BLaER1 (cell line): Measurements from ENCODE around the gene ACAD11.

ENCODE experiments used
- H3K27ac ChIP-seq: shearing (Covaris generic); formaldehyde crosslinking; 2 replicates; pipeline ENCODE4 v1.8.1; 2022
- H3K27me3 ChIP-seq: shearing (Covaris generic); formaldehyde crosslinking; 2 replicates; pipeline ENCODE4 v1.8.1; 2022
- H3K36me3 ChIP-seq: shearing (Covaris generic); formaldehyde crosslinking; 2 replicates; pipeline ENCODE4 v1.8.1; 2022
- H3K4me1 ChIP-seq: shearing (Covaris generic); formaldehyde crosslinking; 2 replicates; pipeline ENCODE4 v1.8.1; 2022
- H3K4me2 ChIP-seq: shearing (Covaris generic); formaldehyde crosslinking; 2 replicates; pipeline ENCODE4 v1.8.1; 2022
- H3K4me3 ChIP-seq: shearing (Covaris generic); formaldehyde crosslinking; 2 replicates; pipeline ENCODE4 v1.8.1; 2022
- H3K9ac ChIP-seq: shearing (Covaris generic); formaldehyde crosslinking; 2 replicates; pipeline ENCODE4 v1.8.1; 2022
- H3K9me3 ChIP-seq: shearing (Covaris generic); formaldehyde crosslinking; 2 replicates; pipeline ENCODE4 v1.8.1; 2022
- H4K20me1 ChIP-seq: shearing (Covaris generic); formaldehyde crosslinking; 2 replicates; pipeline ENCODE4 v1.8.1; 2022
- Cebpa-rat ChIP-seq: shearing (Covaris generic); IDR thresholded peaks from 2 replicates; pipeline ENCODE4 v1.8.1; 2022

ACAD11 gene

DNA sequence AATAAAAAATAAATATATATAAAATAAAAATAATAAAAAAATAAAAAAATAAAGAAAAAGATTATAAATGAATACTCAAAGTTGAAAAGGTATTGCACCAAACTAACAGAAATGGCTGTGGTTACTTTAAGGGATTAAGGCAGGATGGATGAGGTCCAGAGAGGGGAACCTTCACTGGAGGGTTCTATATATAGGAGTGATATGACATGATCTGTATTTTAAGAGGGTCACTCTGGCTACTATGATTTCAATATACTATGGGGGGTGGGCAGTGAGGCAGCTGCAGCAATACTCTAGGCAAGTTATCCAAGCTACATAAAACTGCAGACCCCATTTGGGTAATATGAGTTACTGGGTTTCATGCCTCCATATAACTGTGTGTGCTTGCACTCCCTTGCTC, 24.6 kb downstream of the ACAD11 start:
- H3K27ac ChIP-seq, result no peak overlapping the region
- H3K9me3 ChIP-seq, result no peaks in the 10 kb centered on the region
- H3K4me2 ChIP-seq, result no peak overlapping the region
- peaks cover 9% of the 10 kb centered on the region for H3K36me3 ChIP-seq
- H3K9ac ChIP-seq, result no peak overlapping the region
- no peaks in the 10 kb centered on the region for H3K4me1 ChIP-seq
- H3K27me3 ChIP-seq, result no peaks in the 10 kb centered on the region
- TF ChIP-seq Cebpa-rat, result no peak
- H4K20me1 ChIP-seq, result no peaks in the 10 kb centered on the region
- no peak overlapping the region for H3K4me3 ChIP-seq

DNA sequence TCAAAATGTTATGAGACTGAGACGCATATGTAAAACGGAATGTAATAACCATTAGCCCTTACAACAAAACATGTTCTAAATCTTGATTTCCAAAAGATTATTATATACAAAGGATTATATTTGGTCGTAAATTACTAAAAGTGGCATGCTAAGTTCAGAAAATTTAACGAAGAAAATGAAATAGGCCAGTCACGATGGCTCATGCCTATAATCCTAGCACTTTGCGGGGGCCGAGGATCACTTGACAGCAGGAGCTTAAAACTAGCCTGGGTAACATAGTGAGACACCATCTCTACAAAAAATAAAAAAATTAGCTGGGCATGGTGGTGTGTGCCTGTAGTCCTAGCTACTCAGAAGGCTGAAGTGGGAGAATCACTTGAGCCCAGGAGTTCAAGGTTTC, 29.0 kb downstream of the ACAD11 start:
- Histone ChIP-seq H3K9ac (no peak overlapping the region), H3K4me2 (no peak overlapping the region), H3K4me1 (no peaks in the 10 kb centered on the region), H3K36me3 (peaks cover 25% of the 10 kb centered on the region), H4K20me1 (no peaks in the 10 kb centered on the region), H3K27ac (no peak overlapping the region), H3K27me3 (no peaks in the 10 kb centered on the region), H3K9me3 (no peaks in the 10 kb centered on the region), H3K4me3 (no peak overlapping the region)
- no peak for TF ChIP-seq Cebpa-rat

DNA sequence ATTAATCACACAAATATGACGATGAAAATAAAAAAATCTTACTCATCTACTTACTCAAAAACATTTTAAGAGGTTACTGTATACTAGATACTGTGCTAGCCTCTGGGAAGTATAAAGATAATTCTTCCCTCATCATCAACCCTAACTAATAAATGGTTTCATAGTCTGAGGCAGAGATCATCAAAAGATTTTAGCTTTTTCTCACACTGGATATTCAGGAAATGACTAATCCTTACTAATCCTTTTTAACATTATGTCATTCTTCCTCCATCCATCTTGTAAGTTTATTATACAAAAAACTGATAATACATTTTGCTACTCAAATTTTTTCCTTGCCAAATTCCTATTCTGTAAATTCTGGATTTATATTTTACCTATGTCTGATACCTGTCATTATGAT, 29.7 kb downstream of the ACAD11 start:
- Histone ChIP-seq H3K4me2 (no peak overlapping the region), H3K27ac (no peak overlapping the region)

DNA sequence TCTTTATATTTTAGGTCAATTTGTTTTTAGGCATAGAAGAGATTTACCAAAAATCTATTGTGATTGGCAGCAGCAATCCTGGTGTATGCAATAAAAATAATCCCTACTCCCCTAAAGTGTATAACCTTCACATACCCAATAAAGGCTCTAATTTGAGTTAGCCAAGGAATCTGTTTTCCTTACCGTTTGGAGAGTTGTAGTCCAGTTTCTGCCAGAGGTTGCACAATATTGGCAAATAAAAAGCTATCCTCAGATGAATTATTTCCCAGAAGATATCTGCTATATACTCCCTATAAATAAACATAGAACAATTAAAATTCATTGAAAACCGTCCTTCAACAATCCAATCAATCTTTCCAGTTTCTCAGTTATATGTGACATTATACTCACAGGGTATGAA, 31.5 kb downstream of the ACAD11 start:
- no peaks in the 10 kb centered on the region for H3K27me3 ChIP-seq
- H3K9me3 ChIP-seq, result no peaks in the 10 kb centered on the region
- H3K4me2 ChIP-seq, result no peak overlapping the region
- H4K20me1 ChIP-seq, result no peaks in the 10 kb centered on the region
- H3K36me3 ChIP-seq, result peaks cover 35% of the 10 kb centered on the region
- no peak overlapping the region for H3K9ac ChIP-seq
- H3K27ac ChIP-seq, result no peak overlapping the region
- H3K4me1 ChIP-seq, result no peaks in the 10 kb centered on the region
- no peak for TF ChIP-seq Cebpa-rat
- H3K4me3 ChIP-seq, result no peak overlapping the region

More for the DNA sequence above, 29.7 kb downstream of the ACAD11 start:
- H3K27me3 ChIP-seq, result no peaks in the 10 kb centered on the region
- TF ChIP-seq Cebpa-rat, result no peak
- no peak overlapping the region for H3K4me3 ChIP-seq
- no peaks in the 10 kb centered on the region for H3K9me3 ChIP-seq
- no peaks in the 10 kb centered on the region for H4K20me1 ChIP-seq
- H3K36me3 ChIP-seq, result peaks cover 25% of the 10 kb centered on the region
- no peak overlapping the region for H3K9ac ChIP-seq
- no peaks in the 10 kb centered on the region for H3K4me1 ChIP-seq

DNA sequence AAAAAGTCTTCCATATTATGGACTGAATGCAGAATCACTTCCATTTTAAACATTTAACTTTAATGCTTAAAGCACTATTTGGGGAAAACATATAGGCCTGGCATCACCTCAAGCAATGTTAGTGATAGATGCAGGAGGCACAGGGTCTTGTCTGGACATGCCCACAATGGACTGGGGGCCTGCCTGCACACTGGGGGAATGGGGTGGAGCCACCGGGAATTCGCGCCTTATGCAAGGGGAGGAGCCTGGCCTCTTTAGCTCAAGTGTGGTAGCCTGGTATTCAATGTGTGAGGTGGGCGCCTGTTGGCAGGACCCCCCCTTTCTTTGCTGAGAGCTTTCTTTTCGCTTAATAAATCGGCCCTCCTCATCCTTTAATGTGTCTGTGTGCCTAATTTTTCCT, 32.7 kb downstream of the ACAD11 start:
- Histone ChIP-seq H3K9me3 (no peaks in the 10 kb centered on the region), H3K36me3 (peaks cover 35% of the 10 kb centered on the region), H3K27me3 (no peaks in the 10 kb centered on the region), H4K20me1 (no peaks in the 10 kb centered on the region), H3K4me2 (no peak overlapping the region), H3K4me3 (no peak overlapping the region), H3K9ac (no peak overlapping the region), H3K4me1 (peaks cover 10% of the 10 kb centered on the region), H3K27ac (no peak overlapping the region)
- no peak for TF ChIP-seq Cebpa-rat

DNA sequence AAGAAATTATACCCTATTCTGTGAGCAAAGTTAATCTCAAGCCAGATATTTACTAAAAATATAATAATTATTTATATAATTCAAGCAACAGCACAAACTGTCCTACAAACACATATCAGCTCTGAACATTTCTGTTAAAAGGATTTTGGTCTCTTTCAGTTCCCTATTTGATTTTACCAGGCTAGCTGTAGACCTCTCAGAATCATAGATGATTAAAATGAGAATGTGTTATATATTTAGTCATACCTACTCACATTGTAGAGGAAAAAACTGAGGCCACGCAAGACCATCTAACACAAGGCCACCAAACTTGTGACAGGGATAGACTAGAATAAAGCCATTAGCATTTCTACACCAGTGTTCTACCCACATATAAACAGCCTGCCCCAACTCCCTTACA, 34.0 kb downstream of the ACAD11 start:
- no peak overlapping the region for H3K4me3 ChIP-seq
- H3K4me1 ChIP-seq, result peaks cover 14% of the 10 kb centered on the region
- H3K36me3 ChIP-seq, result peaks cover 35% of the 10 kb centered on the region
- no peak overlapping the region for H3K4me2 ChIP-seq
- no peaks in the 10 kb centered on the region for H4K20me1 ChIP-seq
- H3K27me3 ChIP-seq, result no peaks in the 10 kb centered on the region
- H3K9me3 ChIP-seq, result no peaks in the 10 kb centered on the region
- H3K9ac ChIP-seq, result no peak overlapping the region
- no peak overlapping the region for H3K27ac ChIP-seq
- no peak for TF ChIP-seq Cebpa-rat

DNA sequence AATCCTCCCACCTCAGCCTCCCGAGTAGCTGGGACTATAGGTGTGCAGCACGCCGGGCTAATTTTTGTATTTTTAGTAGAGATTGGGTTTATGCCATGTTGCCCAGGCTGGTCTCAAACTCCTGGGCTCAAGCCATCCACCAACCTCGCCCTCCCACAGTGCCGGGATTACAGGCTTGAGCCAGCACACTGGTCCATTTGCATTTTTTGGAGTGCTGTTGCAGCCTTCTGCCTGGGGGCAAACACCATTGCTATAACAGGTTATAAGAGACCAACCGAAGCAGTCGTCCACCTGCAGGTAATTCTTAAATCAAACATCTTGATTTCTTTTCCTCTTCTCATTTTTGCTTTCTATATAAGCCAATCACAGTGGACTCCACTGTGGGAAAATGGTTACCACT, 34.8 kb downstream of the ACAD11 start:
- Histone ChIP-seq H3K36me3 (peaks cover 35% of the 10 kb centered on the region), H3K9ac (no peak overlapping the region), H3K27me3 (no peaks in the 10 kb centered on the region), H3K9me3 (no peaks in the 10 kb centered on the region), H3K4me3 (no peak overlapping the region), H3K27ac (no peak overlapping the region), H3K4me2 (no peak overlapping the region), H4K20me1 (no peaks in the 10 kb centered on the region), H3K4me1 (peaks cover 14% of the 10 kb centered on the region)
- TF ChIP-seq Cebpa-rat, result no peak

DNA sequence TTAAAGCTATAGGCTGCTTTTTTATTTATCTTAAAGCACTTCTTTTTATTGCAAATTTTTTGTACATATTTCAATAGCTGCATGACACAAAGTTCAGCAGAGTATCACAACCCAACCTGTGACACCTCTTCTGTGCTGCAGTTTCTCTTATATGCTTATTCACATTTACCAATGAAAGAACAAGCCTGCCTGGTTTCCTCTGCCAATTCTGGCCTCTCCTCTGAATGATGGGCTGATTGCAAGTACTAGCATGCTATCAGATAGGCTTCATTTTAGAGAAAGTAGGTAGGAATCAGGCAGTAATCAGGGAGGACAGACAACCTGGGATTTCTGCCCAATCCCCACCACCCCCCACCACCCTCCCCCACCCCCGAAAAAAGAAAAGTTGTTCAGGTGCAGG, 36.0 kb downstream of the ACAD11 start:
- Histone ChIP-seq H3K4me3 (no peak overlapping the region), H4K20me1 (no peaks in the 10 kb centered on the region), H3K4me2 (no peak overlapping the region), H3K27me3 (no peaks in the 10 kb centered on the region), H3K27ac (no peak overlapping the region), H3K36me3 (peaks cover 35% of the 10 kb centered on the region), H3K9ac (no peak overlapping the region), H3K4me1 (peaks cover 14% of the 10 kb centered on the region), H3K9me3 (no peaks in the 10 kb centered on the region)
- no peak for TF ChIP-seq Cebpa-rat

DNA sequence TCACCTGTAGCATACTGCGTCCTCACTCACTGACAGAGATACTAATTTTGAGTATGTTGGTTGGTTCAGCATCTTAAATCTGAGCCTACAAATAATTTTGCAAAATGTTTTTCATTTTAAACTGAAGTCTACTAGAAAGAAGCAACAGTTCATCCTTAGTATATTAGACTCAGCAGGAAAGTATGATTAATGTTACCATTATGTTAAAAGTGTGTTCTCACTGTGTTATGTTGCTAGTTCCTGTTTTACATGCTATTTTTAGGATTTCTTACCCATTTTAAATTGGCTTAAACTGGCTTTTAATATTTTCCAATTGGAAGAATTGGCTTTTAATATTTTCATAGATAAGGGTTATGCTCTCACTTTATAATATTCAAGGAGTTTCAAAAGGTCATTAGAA, 36.8 kb downstream of the ACAD11 start:
- no peak overlapping the region for H3K9ac ChIP-seq
- peaks cover 14% of the 10 kb centered on the region for H3K4me1 ChIP-seq
- H3K27ac ChIP-seq, result no peak overlapping the region
- TF ChIP-seq Cebpa-rat, result no peak
- no peak overlapping the region for H3K4me3 ChIP-seq
- no peaks in the 10 kb centered on the region for H3K27me3 ChIP-seq
- no peaks in the 10 kb centered on the region for H3K9me3 ChIP-seq
- peaks cover 31% of the 10 kb centered on the region for H3K36me3 ChIP-seq
- H4K20me1 ChIP-seq, result no peaks in the 10 kb centered on the region
- no peak overlapping the region for H3K4me2 ChIP-seq

DNA sequence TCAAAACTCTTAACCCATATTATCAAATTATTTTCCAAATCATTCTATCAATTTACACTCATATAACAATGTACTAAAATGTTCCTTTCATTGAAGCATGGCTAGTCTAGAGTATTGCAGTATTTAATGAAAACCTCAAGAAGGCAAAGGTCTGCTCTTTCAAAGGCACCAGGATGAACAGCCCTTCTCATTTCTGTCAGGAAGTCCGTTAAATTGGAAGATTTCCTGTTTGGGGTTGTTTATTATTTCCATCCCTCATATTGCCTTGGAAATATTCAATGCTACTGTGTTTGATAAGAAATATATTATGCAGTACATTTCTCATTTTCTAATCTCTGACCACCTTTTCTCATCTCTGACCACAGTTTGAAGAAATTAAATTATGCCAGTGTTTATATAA, 37.5 kb downstream of the ACAD11 start:
- Histone ChIP-seq H3K9me3 (no peaks in the 10 kb centered on the region), H3K9ac (no peak overlapping the region), H3K4me2 (peak overlapping the region; percentile 34), H4K20me1 (no peaks in the 10 kb centered on the region), H3K4me3 (no peak overlapping the region), H3K27ac (no peak overlapping the region), H3K27me3 (no peaks in the 10 kb centered on the region), H3K4me1 (peaks cover 14% of the 10 kb centered on the region), H3K36me3 (peaks cover 28% of the 10 kb centered on the region)
- TF ChIP-seq Cebpa-rat, result no peak

DNA sequence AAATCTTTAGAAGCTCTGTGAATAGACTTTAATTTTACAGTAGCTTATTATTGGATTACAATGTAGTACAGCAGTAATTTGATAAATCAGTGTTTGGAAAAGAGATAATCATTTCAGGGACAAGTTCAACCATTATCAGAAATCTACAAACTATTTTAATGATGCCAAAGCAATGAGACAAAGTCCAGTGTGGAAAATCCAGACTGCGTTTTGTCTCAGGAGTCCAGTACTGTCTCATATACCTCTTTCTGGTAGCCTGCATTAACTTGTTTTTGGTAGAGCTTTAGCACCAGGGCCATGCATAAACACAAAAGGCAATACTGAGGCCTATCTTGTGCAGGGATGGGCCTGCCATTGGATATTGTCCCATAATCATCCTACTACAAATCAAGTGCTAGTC, 42.8 kb downstream of the ACAD11 start:
- Histone ChIP-seq H3K36me3 (peaks cover 17% of the 10 kb centered on the region), H3K9ac (no peak overlapping the region), H3K4me3 (no peak overlapping the region), H3K9me3 (peaks cover 7% of the 10 kb centered on the region), H3K4me1 (0 out of 2 replicates have a peak, but pooled peaks cover 2% of the 10 kb centered on the region), H4K20me1 (no peaks in the 10 kb centered on the region), H3K27me3 (no peaks in the 10 kb centered on the region), H3K27ac (no peak overlapping the region), H3K4me2 (no peak overlapping the region)
- TF ChIP-seq Cebpa-rat, result no peak
